Activated CD8-positive, alpha-beta memory T cell treated with anti-CD3 and anti-CD28 coated beads for 48 hours (primary cell): ENCODE data around the gene XBP1.
A peak's percentile ranks its signal among the peaks of the same experiment; 100 is the strongest.
"Not testable (repeated sequence)": the region's sequence is repeated elsewhere in the genome, so short reads cannot be mapped to it uniquely, and the experiment has no call there.

ENCODE experiments used
- DNase-seq, 3 experiments: peaks; one replicate each; pipeline ENCODE4 v3.0.0-alpha.2; 2020; ENCODE audit warnings: low read depth in 2 of 3, low spot score in 2 of 3

The XBP1 gene

DNA sequence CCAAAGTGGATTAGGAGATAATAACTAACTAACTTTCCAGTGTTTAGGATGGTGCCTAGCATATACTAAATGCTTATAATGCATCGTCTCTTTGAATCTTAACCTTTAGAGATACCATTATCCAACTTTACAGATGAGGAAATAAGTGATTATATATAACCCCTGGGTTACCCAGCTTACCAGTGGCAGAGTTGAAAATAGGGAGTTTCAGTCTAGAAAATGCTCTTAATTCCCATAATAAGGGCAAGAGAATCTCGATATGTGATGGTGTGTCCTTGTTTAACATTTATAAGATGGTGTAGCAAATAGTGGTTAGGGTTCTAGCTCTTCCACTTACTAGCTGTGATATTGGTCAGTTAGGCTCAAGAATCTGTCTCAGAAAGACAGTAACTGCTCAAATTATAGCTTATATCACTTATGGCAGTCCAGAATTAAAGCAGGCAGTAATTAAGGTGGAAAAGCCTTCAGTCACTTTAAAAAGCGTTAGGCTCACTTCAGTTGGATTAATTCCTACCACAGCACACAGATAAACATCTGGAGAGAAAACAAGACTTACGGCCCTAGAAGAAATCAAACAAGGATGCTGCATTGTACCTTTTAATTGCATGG is 6.3 kb downstream of the XBP1 start:
- no peak for DNase-seq

DNA sequence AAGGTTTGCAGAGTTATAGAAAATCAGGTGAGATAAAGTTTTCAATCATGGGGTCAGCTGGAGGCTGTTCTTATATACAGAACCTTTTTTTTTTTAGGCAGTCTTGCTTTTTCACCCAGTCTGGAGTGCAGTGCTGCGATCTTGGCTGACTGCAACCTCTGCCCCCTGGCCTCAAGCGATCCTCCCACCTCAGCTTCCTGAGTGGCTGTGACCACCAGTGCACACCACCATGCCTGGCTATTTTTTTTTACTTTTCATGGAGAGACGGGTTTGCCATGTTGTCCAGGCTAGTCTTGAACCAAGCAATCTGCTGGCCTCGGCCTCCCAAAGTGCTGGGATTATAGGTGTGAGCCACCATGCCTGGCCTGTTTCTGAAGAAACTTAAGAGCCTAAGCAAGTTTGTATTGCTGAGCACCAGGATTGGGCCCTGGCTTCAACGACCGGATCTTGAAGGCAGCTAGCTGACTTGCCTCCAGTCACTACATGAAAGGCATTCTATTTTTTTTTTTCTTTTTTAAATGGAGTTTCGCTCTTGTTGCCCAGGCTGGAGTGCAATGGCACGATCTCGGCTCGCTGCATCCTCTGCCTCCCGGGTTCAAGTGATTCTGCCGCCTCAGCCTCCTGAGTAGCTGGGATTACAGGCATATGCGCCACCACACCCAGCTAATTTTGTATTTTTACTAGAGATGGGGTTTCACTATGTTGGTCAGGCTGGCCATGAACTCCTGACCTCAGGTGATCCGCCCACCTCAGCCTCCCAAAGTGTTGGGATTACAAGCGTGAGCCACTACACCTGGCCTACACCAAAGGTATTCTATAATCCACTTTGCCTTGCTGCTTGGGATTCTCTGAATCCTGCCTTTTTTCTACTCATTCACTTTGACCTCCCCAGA is 7.6 kb downstream of the XBP1 start:
- no peak for DNase-seq

DNA sequence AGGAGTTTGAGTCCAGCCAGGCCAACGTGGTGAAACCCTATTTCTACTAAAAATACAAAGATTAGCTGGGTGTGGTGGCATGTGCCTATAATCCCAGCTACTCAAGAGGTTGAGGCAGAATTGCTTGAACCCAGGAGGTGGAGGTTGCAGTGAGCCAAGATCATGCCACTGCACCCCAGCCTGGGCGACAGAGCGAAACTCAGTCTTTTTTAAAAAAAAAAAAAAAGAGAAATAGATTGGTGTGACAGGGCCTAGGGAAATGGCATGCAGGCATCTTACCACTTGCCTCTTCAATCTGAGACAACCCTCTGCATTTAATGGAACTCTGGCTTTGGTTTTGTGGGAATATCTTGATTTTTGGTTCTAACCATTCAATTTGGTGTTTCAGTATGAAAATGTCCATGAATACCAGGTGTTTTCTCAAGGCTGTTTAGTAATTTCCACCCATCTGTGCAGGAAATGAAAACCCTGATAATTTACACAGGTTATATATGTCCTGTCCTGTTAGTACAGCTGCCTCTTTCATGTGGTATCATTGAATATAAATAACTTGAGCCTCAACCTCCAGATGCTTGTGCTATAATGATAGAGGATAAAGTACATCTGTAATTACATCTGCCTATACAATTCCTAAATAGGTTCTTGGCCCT is 8.4 kb downstream of the XBP1 start:
- DNase-seq: no peak

DNA sequence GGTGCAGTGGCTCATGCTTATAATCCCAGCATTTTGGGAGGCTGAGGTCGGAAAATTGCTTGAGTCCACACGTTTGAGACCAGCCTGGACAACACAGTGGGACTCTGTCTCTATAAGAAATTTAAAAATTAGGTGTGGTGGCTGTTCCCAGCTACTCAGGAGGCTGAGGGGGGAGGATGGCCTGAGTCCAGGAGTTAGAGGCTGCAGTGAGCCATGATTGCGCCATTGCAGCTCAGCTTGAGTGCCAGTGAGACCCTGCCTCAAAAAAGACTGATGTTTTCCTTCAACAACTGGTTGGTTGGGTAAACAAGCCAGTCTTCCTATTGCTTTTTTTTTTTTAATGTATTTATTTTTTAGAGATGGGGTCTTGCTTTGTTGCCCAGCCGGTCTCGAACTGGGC is 9.2 kb downstream of the XBP1 start:
- no peak for DNase-seq

DNA sequence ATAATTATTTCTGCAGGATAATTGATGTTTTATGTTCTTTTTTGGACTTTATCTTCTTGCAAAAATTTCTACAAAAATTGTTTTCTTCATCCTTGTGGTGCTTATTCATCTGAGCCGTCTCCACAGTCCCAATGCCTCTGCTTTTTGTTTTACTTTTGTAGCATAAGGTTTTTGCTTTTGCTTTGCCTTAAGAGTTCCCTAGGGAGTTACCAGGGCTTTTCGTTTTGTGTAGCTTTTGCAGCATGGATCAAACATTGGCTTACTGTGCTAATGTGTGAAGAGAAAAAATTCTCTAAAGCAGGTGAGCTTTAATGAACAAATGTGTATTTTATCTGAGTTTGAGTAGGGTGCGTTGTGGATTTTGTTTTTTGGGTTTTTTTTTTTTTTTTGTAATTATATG is 11.8 kb downstream of the XBP1 start:
- no peak for DNase-seq

DNA sequence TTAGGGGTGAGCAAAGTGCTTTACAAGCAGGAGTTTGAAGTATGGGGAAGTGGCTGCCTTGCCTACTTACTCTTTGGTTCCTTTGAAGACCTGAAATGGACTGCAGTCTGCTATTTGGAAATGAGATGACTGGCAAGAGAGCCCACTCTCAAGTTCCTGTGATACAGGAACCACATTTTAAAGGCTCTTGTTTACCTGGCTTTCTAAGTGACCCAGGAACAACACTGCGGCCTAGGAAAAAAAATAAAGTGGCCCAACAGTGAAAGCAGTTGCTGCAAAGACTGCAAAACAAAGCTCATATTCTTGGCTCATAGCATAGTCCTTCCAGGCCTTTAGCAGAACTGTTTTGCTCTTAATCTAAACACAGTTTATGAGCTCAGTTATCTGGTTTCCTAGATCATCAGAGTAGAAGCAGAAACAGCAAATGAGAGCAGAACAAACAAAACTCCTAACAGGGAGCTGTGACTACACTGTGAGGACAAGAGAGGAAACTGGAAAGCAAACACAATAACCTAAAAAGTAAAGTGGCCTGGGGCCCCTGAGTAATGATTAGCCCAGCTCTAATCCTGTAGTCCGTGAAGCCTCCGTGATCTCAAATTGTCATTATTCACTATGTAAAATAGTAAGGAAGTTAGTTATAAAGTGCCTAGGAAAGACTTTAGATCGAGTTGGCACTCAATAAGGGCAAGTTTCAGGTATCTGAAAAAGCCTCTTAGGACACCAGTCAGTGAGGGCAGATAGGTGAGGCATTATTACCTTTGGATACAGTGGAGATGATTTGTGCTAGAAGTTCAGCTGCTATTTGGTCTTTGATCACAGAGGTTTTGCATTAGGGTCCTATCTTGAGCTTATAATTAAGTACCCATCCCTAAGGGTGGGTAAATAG is 16.3 kb downstream of the XBP1 start:
- DNase-seq: no peak

DNA sequence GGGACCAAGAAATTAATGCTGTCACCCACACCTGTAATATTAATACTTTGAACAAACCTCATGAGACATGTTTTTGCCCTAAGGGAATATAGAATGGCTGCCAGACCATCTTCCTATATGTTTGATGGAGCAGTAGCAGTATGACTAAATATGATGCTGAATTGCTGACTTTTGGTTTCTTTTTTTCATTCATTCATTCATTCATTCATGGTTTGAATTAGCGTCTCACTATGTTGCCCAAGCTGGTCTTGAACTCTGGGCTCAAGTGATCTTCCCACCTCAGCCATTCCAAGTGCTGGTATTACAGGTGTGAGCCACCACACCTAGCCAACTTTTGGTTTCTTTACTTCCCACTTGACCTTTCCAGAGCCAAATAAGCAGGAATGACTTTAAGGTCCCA is 20.1 kb downstream of the XBP1 start:
- no peak for DNase-seq

DNA sequence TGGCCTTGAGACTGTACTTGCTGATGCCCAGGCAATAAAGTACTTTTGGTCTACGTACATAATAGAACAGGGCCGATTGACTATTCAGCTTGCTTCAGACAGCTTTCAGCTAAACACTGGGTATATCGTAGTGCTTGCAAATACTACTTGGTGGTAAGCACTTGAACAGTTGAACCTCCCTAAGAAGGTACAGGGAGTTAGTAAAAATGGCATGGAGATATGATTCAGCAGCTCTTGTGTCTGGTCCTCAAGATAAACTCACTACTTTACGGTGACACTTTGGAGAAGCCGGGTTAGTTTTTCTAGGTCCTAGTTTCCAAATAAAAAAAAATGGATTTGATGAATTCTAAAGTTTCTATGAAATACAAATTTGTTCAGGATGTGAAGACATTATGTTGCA is 20.5 kb downstream of the XBP1 start:
- DNase-seq: no peak

DNA sequence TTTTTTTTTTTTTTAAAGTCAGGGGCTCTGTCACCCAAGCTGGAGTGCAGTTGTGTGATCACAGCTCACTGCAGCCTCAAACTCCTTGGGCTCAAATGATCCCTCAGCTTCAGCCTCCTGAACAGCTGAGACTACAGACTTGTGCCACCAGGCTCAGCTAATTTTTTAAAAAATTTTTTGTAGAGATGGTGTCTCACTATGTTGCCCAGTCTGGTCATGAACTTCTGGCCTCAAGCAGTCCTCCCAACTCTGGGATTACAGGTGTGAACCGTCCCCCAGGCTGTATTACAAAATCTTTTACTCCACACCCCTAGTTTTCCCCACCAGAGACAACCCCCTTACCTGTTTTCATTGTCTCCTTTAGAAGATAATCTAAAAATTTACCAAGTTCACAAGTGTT is 26.0 kb downstream of the XBP1 start:
- DNase-seq: no peak

DNA sequence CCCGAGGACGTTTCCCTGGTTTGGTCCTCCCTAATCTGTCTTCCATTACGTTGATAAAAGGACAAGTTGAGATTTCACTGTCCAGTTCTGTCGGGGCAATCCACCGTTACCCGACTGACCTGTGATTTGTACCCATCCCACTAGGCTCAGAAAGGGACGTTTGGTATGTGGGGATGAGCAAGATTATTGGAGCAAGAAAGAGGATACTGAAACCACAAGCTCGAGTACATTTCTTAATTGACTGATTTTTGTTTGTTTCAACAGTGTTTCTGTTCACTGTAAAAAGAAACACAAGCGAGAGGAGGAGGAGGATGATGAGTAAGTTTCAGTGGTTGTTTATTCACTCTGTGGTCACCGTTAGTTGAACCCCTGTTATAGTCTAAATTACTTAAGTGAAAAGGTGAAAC is 26.9 kb downstream of the XBP1 start:
- DNase-seq: no peak

DNA sequence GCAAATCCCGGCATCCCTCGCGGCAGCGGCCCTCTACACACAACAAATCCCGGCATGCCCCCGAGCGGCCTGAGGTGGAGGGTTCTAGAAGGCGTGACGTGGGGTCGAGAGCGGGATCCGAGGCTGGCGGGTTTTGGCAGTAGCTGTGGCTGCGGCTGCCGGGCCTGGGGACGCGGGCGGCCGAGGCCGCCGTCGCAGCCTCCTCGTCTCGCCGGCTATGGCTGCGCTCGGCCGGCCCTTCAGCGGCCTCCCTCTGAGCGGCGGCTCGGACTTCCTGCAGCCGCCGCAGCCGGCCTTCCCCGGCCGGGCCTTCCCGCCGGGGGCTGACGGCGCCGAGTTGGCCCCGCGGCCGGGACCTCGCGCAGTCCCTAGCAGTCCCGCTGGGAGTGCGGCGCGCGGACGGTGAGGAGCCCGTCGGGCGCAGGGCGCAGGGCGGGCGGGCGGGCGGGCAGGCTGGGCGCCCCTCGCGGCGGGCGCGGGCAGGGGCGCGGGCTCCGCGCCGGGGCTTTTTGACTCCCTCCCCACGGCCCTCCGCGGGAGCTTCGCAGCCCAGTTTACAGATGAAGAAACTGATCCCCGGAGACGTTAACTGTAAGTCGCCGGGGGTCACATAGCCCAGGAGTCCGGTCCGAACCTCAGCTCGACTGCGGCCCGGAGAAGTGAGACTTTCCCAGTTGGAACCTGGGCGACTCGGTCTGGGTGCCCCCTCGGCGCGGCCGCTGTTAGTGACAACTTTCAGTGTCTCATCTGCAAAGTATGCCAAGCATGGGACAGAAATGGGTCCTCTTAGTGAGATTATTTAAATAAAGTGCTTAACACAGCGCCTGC is 27.5 kb downstream of the XBP1 start, which contains the start of gene CCDC117:
Gene CCDC117 (plus strand): TSS at position 63 of the 828 bp plus-strand sequence. CDS start 155 bp downstream, at position 218.
- DNase-seq: peak; percentile 75 to 89 (median 82)

DNA sequence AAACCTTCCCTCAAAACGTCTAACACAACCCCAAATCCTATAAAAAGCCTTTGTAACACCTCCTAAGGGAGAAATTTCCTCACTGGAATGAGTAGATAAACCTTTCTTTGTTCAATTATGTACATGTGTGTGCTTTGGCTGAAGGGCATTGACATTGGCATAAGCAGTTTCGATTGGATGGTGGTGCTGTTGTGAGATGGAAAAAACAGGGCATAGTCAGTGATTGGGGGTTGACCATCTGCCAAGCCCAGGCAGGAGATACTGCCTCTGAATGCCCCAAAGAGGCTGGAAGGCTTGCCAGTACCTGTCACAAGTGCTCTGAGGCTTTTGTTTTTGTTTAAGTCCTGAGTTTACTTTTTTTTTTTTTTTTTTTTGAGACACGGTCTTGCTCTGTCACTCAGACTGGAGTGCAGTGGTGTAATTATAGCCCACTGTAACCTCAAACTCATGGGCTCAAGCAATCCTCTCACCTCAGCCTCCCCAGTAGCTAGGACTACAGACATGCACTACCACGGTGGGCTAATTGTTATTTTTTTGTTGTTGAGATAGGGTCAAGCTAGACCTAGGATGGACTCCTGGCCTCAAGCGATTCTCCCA is 29.1 kb downstream of the XBP1 start:
- DNase-seq: no peak

DNA sequence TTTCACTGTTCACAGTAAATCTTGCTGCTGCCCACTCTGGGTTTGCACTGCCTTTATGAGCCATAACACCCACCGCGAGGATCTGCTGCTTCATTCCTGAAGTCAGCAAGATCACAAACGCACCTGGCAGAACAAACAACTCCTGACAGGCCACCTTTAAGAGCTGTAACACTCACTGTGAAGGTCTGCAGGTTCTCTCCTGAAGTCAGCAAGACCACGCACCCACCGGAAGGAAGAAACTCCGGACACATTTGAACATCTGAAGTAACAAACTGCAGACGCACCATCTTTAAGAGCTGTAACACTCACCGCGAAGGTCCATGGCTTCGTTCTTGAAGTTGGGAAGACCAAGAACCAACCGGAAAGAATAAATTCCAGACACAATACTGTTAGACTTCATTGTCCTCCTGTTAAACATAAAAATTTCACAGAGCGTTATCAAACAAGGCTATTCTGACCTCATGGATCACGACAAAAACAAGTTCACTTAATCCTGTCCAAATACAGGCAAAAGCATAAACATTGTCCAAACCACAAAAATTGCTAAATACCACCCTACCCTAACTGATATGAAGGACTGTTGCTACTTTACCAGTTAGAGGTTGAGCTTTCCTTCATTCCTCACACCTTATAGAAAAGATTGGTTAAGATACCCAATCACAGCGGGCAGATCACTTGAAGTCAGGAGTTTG is 30.8 kb downstream of the XBP1 start:
- no peak for DNase-seq

DNA sequence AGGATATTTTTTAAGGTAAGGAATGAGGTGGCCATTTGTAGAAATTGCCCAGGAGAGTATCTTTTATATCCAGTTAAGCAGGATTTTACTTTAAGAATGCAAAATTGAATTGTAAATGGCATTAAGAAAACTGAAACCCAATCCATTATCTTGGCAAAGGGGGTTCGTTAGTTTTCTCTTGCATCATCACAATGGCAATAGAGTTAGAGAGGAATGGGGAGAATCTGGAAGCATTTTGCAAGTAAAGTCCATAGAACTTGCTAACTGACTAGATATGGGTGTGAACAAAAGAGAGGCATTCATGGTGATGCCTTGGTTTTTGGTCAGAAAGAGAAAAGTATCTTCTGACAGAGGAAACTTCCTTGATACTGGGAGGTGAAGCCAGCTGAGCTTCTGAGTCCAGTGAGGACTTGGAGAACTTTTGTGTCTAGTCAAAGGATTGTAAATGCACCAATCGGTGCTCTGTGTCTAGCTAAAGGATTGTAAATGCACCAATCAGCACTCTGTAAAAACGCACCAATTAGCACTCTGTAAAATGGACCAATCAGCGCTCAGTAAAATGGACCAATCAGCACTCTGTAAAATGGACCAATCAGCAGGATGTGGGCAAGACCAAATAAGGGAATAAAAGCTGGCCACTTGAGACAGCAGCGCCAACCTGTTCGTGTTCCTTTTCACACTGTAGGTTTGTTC is 31.5 kb downstream of the XBP1 start:
- DNase-seq: no peak

DNA sequence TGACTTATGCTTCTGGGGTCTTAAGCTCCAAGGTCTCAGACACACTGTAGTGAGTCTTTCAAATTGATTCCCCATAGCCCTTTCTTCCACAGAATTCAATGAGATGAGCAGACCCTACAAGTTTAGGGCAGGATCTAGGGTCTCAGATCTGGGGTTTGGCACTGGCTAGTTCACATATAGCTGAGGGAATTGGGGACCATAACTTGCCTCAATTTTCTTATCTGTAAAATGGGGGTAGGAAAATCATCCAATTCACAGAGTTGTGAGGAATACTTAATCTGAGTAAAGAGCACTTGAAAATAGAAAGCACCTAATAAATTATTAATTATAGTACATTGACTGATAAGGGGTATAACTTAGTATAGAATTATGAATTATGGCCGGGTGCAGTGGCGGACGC is 33.7 kb downstream of the XBP1 start:
- no peak for DNase-seq

DNA sequence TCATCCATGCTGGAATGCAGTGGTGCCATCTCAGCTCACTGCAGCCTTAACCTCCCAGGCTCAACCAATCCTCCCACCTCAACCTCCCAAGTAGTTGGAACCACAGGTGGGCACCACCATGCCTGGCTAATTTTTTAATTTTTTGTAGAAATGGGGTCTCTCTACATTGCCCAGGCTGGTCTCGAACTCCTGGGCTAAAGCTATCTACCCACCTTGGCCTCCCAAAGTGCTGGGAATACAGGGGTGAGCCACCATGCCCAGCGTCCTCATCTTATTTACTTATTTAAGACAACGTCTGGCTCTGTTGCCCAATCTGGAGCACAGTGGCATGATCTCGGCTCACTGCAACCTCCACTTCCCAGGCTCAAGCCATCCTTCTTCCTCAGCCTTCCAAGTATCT is 38.4 kb downstream of the XBP1 start:
- not testable (repeated sequence) for DNase-seq

DNA sequence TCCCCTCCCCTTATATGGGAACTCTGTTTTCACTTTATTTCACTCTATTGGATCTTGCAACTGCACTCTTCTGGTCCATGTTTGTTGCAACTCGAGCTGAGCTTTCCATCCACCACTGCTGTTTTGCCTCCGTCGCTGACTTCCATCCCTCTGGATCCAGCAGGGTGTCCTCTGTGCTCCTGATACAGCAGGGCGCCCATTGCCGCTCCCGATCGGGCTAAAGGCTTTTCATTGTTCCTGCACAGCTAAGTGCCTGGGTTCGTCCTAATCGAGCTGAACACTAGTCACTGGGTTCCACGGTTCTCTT is 39.0 kb downstream of the XBP1 start:
- no peak for DNase-seq

DNA sequence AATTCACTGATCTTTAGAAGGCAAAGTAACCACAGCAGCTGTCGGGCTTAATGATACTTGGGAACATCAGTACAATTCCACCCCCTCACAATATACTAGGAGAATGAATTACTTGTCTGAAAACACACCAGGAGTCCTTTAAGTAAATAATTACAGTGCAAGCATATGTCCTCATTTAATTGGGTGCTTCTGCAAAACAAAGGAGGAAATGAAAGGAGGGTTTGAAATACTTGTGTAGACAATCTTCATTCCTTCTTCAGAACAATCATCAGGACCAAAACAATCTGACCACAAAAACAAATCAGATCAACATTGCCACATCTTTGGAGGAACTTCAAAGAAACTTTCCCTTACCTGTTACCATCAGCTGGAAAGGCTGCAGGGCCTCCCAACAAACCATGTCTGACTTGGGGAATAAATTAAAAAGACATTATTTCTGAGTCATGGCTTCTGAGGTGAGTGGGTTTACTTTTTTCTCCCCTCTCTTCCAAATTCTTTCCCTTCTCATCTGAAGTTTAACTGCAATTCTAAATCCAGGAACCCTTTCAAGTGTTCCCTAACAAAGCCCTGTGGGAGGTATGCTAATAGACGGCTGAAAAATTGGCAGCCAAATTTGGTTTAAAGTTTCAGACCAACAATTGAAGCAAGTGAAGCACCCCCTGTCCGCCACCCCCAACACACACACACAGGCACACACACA is 40.4 kb downstream of the XBP1 start:
- no peak for DNase-seq
